Caco-2 (cell line): ENCODE data around the gene RAB27B. TPM values are rescaled to one million over a fixed set of nuclear protein-coding genes. Genes with fewer than 3 reads are reported as not detected.

ENCODE experiments used
- BruUV-seq: library from RNA; stranded (reverse); fragments of 400-500 nt; replicated peaks from 2 replicates; lab custom pipeline; 2021; lab: Mats Ljungman, UMichigan
- CTCF ChIA-PET: fragments of 300-600 bp; sonication (Branson Sonifier 250); formaldehyde crosslinking; loops from one replicate; lab custom pipeline; 2022; ENCODE audit warnings: antibody characterized with exemption; lab: Charles Lee
- POLR2A ChIA-PET: fragments of 300-600 bp; sonication (Branson Sonifier 250); formaldehyde crosslinking; loops from one replicate; lab custom pipeline; 2022; ENCODE audit warnings: antibody characterized with exemption; lab: Charles Lee
- DNase-seq, 2 experiments: peaks; one replicate each; pipeline versions ENCODE4 v3.0.0 to v3.0.0-alpha.2; 2020 to 2022
- H3K27me3 ChIP-seq: replicated peaks from 2 replicates; pipeline ENCODE4 v1.6.0; 2011; ENCODE audit warnings: low read length; ENCODE audit not compliant: control insufficient read depth, insufficient read depth
- H3K36me3 ChIP-seq: 2 replicates; pipeline ENCODE4 v1.5.1; 2011; ENCODE audit warnings: low read length; ENCODE audit not compliant: control insufficient read depth, insufficient read depth
- H3K4me1 ChIP-seq: fragments of 250-450 bp; sonication (Bioruptor Pico); 2 replicates; pipeline ENCODE4 v1.5.1; 2020; ENCODE audit warnings: mild to moderate bottlenecking
- H3K4me3 ChIP-seq: 2 replicates; pipeline ENCODE4 v1.5.1; 2011; ENCODE audit warnings: low read depth, mild to moderate bottlenecking, control low read depth, low read length
- H3K9me3 ChIP-seq: fragments of 250-450 bp; sonication (Bioruptor Pico); 2 replicates; pipeline ENCODE4 v1.5.1; 2020; ENCODE audit warnings: mild to moderate bottlenecking, moderate library complexity
- H3K27ac Mint-ChIP-seq: one replicate; pipeline ENCODE4 v1.8.0; 2022; ENCODE audit warnings: mixed read lengths; ENCODE audit not compliant: unreplicated experiment
- H3K27me3 Mint-ChIP-seq: one replicate; pipeline ENCODE4 v1.8.0; 2022; ENCODE audit warnings: mixed read lengths; ENCODE audit not compliant: insufficient read depth, unreplicated experiment
- H3K36me3 Mint-ChIP-seq: one replicate; pipeline ENCODE4 v1.8.0; 2022; ENCODE audit warnings: mild to moderate bottlenecking, mixed read lengths; ENCODE audit not compliant: insufficient read depth, unreplicated experiment
- H3K4me1 Mint-ChIP-seq: one replicate; pipeline ENCODE4 v1.8.0; 2022; ENCODE audit warnings: low read depth, mixed read lengths; ENCODE audit not compliant: unreplicated experiment
- H3K4me3 Mint-ChIP-seq: one replicate; pipeline ENCODE4 v1.8.0; 2022; ENCODE audit warnings: mild to moderate bottlenecking, moderate library complexity, mixed read lengths; ENCODE audit not compliant: unreplicated experiment
- H3K9me3 Mint-ChIP-seq: one replicate; pipeline ENCODE4 v1.8.0; 2022; ENCODE audit warnings: mixed read lengths; ENCODE audit not compliant: unreplicated experiment
- CTCF ChIP-seq, 2 experiments: fragments of 200-600 bp in 1 of 2; IDR thresholded peaks; 1 replicate in 1 of 2; 2 replicates in 1 of 2; pipeline versions ENCODE4 v1.5.1 to v1.8.0; 2011 to 2022; ENCODE audit warnings: antibody characterized with exemption in 1 of 2, control low read depth in 1 of 2, inconsistent platforms in 1 of 2, low read depth in 1 of 2, low read length in 1 of 2, mild to moderate bottlenecking in 1 of 2, moderate library complexity in 1 of 2; ENCODE audit not compliant: insufficient read depth in 1 of 2, severe bottlenecking in 1 of 2, unreplicated experiment in 1 of 2
- intact Hi-C: fragments of 100-400 bp; cut with micrococcal nuclease; formaldehyde crosslinking; loops from one replicate; pipeline ENCODE4 v1.10.0; 2022; ENCODE audit not compliant: unreplicated experiment
- total RNA-seq: library from RNA; stranded (reverse); gene quantifications from 2 replicates; pipeline ENCODE4 v1.2.3, GENCODE V29; 2022

The RAB27B gene
- total RNA-seq, 1 experiment from 2014 or later = 0.32 TPM

- no peaks in the 10 kb centered on the region for H3K4me1 ChIP-seq
- Mint-ChIP-seq H3K9me3 (peaks cover 11% of the 10 kb centered on the region), H3K4me1 (no peaks in the 10 kb centered on the region), H3K36me3 (no peaks in the 10 kb centered on the region), H3K4me3 (no peak overlapping the region), H3K27ac (no peak overlapping the region), H3K27me3 (no peaks in the 10 kb centered on the region)
- DNase-seq = no peak
- TF ChIP-seq CTCF (IDR thresholded peaks at IDR 0.05; ENCODE audit: insufficient read depth in 1 of 2, low read depth in 1 of 2, low read length in 1 of 2, severe bottlenecking in 1 of 2, unreplicated experiment in 1 of 2) = no peak
- BruUV-seq = no TSS peak
- no peaks in the 10 kb centered on the region for H3K36me3 ChIP-seq
- H3K27me3 ChIP-seq = no peaks in the 10 kb centered on the region
- no peaks in the 10 kb centered on the region for H3K9me3 ChIP-seq
- no peak overlapping the region for H3K4me3 ChIP-seq
- CTCF ChIA-PET = no interaction called here
- POLR2A ChIA-PET = no interaction called here
- intact Hi-C loops = no loop called here
Observed at GRCh38 chr18:54882318-54882717, 54.0 kb downstream of the RAB27B start.

- Histone ChIP-seq H3K4me3 (no peak overlapping the region), H3K36me3 (no peaks in the 10 kb centered on the region), H3K4me1 (no peaks in the 10 kb centered on the region), H3K9me3 (no peaks in the 10 kb centered on the region), H3K27me3 (no peaks in the 10 kb centered on the region)
- Mint-ChIP-seq H3K27me3 (no peaks in the 10 kb centered on the region), H3K36me3 (no peaks in the 10 kb centered on the region), H3K4me1 (no peaks in the 10 kb centered on the region), H3K27ac (no peak overlapping the region), H3K9me3 (peaks cover 11% of the 10 kb centered on the region), H3K4me3 (no peak overlapping the region)
- no peak for TF ChIP-seq CTCF (IDR thresholded peaks at IDR 0.05; ENCODE audit: insufficient read depth in 1 of 2, low read depth in 1 of 2, low read length in 1 of 2, severe bottlenecking in 1 of 2, unreplicated experiment in 1 of 2)
- no TSS peak for BruUV-seq
- DNase-seq = no peak
- intact Hi-C loops = no loop called here
- ChIA-PET POLR2A (no interaction called here), CTCF (no interaction called here)
Observed at GRCh38 chr18:54883816-54884604, 55.7 kb downstream of the RAB27B start.

GRCh38 chr18:54888378-54888777 is 60.1 kb downstream of the RAB27B start:
- POLR2A ChIA-PET = no interaction called here
- Histone ChIP-seq H3K27me3 (no peaks in the 10 kb centered on the region), H3K4me3 (no peak overlapping the region), H3K4me1 (no peaks in the 10 kb centered on the region), H3K36me3 (no peaks in the 10 kb centered on the region), H3K9me3 (no peaks in the 10 kb centered on the region)
- H3K4me1 Mint-ChIP-seq = no peaks in the 10 kb centered on the region
- no peak overlapping the region for H3K27ac Mint-ChIP-seq
- H3K36me3 Mint-ChIP-seq = no peaks in the 10 kb centered on the region
- H3K27me3 Mint-ChIP-seq = no peaks in the 10 kb centered on the region
- no TSS peak for BruUV-seq
- no peak overlapping the region for H3K4me3 Mint-ChIP-seq
- DNase-seq = no peak
- TF ChIP-seq CTCF (IDR thresholded peaks at IDR 0.05; ENCODE audit: insufficient read depth in 1 of 2, low read depth in 1 of 2, low read length in 1 of 2, severe bottlenecking in 1 of 2, unreplicated experiment in 1 of 2) = no peak
- CTCF ChIA-PET = no interaction called here
- intact Hi-C loops = no loop called here
- no peaks in the 10 kb centered on the region for H3K9me3 Mint-ChIP-seq
